GM23248 (cell line): ENCODE results near the gene ABHD1. TPM values are rescaled to one million over a fixed set of nuclear protein-coding genes. Genes with fewer than 3 reads are reported as not detected.
"Not testable (repeated sequence)": the region's sequence is repeated elsewhere in the genome, so short reads cannot be mapped to it uniquely, and the experiment has no call there.

Experiments
- DNase-seq: peaks from one replicate; pipeline ENCODE4 v3.0.0-alpha.2; 2015
- H2AFZ ChIP-seq: fragments of 200-600 bp; sonication (generic); 2 replicates; pipeline ENCODE4 v1.6.1; 2016; ENCODE audit warnings: antibody characterized with exemption
- H3F3A ChIP-seq: fragments of 200-600 bp; sonication (generic); 2 replicates; pipeline ENCODE4 v1.6.1; 2016; ENCODE audit warnings: mild to moderate bottlenecking, antibody characterized with exemption, mixed run types; ENCODE audit not compliant: insufficient read depth
- H3K27ac ChIP-seq: fragments of 200-600 bp; sonication (generic); 2 replicates; pipeline ENCODE4 v1.5.1; 2016; ENCODE audit warnings: mild to moderate bottlenecking
- H3K27me3 ChIP-seq: fragments of 200-600 bp; sonication (generic); replicated peaks from 2 replicates; pipeline ENCODE4 v1.6.1; 2016; ENCODE audit warnings: mild to moderate bottlenecking; ENCODE audit not compliant: insufficient read depth
- H3K36me3 ChIP-seq: fragments of 200-600 bp; sonication (generic); 2 replicates; pipeline ENCODE4 v1.6.1; 2016; ENCODE audit warnings: low read depth, mild to moderate bottlenecking
- H3K4me1 ChIP-seq: fragments of 200-600 bp; sonication (generic); 2 replicates; pipeline ENCODE4 v1.6.1; 2016; ENCODE audit warnings: mild to moderate bottlenecking; ENCODE audit not compliant: insufficient read depth
- H3K4me2 ChIP-seq: fragments of 200-600 bp; sonication (generic); one replicate; pipeline ENCODE4 v1.6.1; 2016; ENCODE audit warnings: mild to moderate bottlenecking; ENCODE audit not compliant: unreplicated experiment
- H3K4me3 ChIP-seq: fragments of 200-600 bp; sonication (generic); 2 replicates; pipeline ENCODE4 v1.5.1; 2016; ENCODE audit warnings: mild to moderate bottlenecking
- H3K79me2 ChIP-seq: fragments of 200-600 bp; sonication (generic); 2 replicates; pipeline ENCODE4 v1.6.1; 2016; ENCODE audit warnings: mild to moderate bottlenecking; ENCODE audit not compliant: insufficient read depth
- H3K9ac ChIP-seq: fragments of 200-600 bp; sonication (generic); 2 replicates; pipeline ENCODE4 v1.6.1; 2016; ENCODE audit warnings: mild to moderate bottlenecking
- H3K9me2 ChIP-seq: fragments of 200-600 bp; sonication (generic); 2 replicates; pipeline ENCODE4 v1.6.1; 2016; ENCODE audit warnings: mixed run types, mild to moderate bottlenecking, moderate library complexity; ENCODE audit not compliant: insufficient read depth
- H3K9me3 ChIP-seq: fragments of 200-600 bp; sonication (generic); one replicate; pipeline ENCODE4 v1.6.1; 2017; ENCODE audit warnings: low read depth
- H4K20me1 ChIP-seq: fragments of 200-600 bp; sonication (generic); 2 replicates; pipeline ENCODE4 v1.6.0; 2016; ENCODE audit not compliant: insufficient read depth
- EZH2 ChIP-seq: fragments of 200-600 bp; sonication (generic); IDR thresholded peaks from 2 replicates; pipeline ENCODE4 v1.6.1; 2018; ENCODE audit warnings: antibody characterized with exemption, mild to moderate bottlenecking; ENCODE audit not compliant: insufficient read depth, poor library complexity, severe bottlenecking
- EZH2phosphoT487 ChIP-seq: fragments of 200-600 bp; sonication (generic); IDR thresholded peaks from 2 replicates; pipeline ENCODE4 v1.6.1; 2018; ENCODE audit warnings: antibody characterized with exemption, moderate library complexity, mild to moderate bottlenecking, low read depth; ENCODE audit not compliant: insufficient read depth
- WGBS, 2 experiments: methylation state at CpG; one replicate each; pipeline ENCODE4 v1.1.6; 2015 to 2017; ENCODE audit warnings: low lambda C conversion rate in 2 of 2, low coverage in 1 of 2; ENCODE audit errors: missing lambda C conversion rate in 2 of 2; 5-methylcytosine and 5-hydroxymethylcytosine counted together
- in situ Hi-C: fragments of 300-500 bp; cut with MboI; formaldehyde crosslinking; loops from 2 replicates; pipeline ENCODE4 v1.15.0; 2020
- polyA plus RNA-seq: library from polyadenylated mRNA; unstranded; fragments of >200 nt; fragmentation: Nextera tagmentation; extraction: Ambion mirVana; gene quantifications from 2 replicates; pipeline ENCODE4 v1.2.1, GENCODE V29; 2016
- total RNA-seq: library from RNA; depleted of rRNA; stranded (reverse); fragments of >200 nt; shearing (Covaris generic); gene quantifications from 2 replicates; pipeline ENCODE4 v1.2.3, GENCODE V29; 2014; rRNA removed

ABHD1 gene
- total RNA-seq = not detected in 2 replicates
- polyA plus RNA-seq = not detected in 2 replicates

- no peak for TF ChIP-seq EZH2
- TF ChIP-seq EZH2phosphoT487 = no peak
- peak within 1 kb of the TSS; percentile 71 for H3K4me3 ChIP-seq
- peaks cover 17% of the 10 kb centered on the region for H3K27me3 ChIP-seq
- WGBS, 2 experiments = 9% methylated on average over 26 to 42 of the region's 47 CpGs
- H3K27ac ChIP-seq = no peak within 1 kb of the TSS
- no peaks in the 10 kb centered on the region for H3K9me2 ChIP-seq
- H3K36me3 ChIP-seq = no peaks in the 10 kb centered on the region
- 0 out of 2 replicates have a peak within 1 kb of the TSS, but pooled peaks have one; percentile 23 for H3K9ac ChIP-seq
- in situ Hi-C loops = no loop called here
- H3F3A ChIP-seq = no peaks in the 10 kb centered on the region
- DNase-seq = peak; percentile 54
- H3K79me2 ChIP-seq = no peaks in the 10 kb centered on the region
- H3K9me3 ChIP-seq = no peaks in the 10 kb centered on the region
- H2AFZ ChIP-seq = peak within 1 kb of the TSS; percentile 84
- H3K4me2 ChIP-seq = peak within 1 kb of the TSS; percentile 67
- no peaks in the 10 kb centered on the region for H3K4me1 ChIP-seq
- no peaks in the 10 kb centered on the region for H4K20me1 ChIP-seq
These were observed at the start of gene ABHD1 for GRCh38 chr2:27123302-27124150. Gene ABHD1 (plus strand): TSS chr2:27123815. CDS start chr2:27123949, 134 bp downstream.

- no peak overlapping the region for H3K4me2 ChIP-seq
- no peaks in the 10 kb centered on the region for H4K20me1 ChIP-seq
- H3K4me1 ChIP-seq = peaks cover 7% of the 10 kb centered on the region
- in situ Hi-C loops = no loop called here
- H3K79me2 ChIP-seq = peaks cover 30% of the 10 kb centered on the region
- no peaks in the 10 kb centered on the region for H3F3A ChIP-seq
- DNase-seq = no peak
- H3K4me3 ChIP-seq = no peak overlapping the region
- no peak overlapping the region for H3K9ac ChIP-seq
- peaks cover 4% of the 10 kb centered on the region; the same call in 1 of the 2 replicates for H3K36me3 ChIP-seq
- 81 to 88% methylated on average over 4 of the region's 4 CpGs for WGBS, 2 experiments
- H3K27me3 ChIP-seq = no peaks in the 10 kb centered on the region
- TF ChIP-seq EZH2 (no peak), EZH2phosphoT487 (no peak)
- H2AFZ ChIP-seq = no peak overlapping the region
- H3K27ac ChIP-seq = no peak overlapping the region
- no peaks in the 10 kb centered on the region for H3K9me3 ChIP-seq
- H3K9me2 ChIP-seq = no peaks in the 10 kb centered on the region
These were observed 48.7 kb upstream of the ABHD1 start for GRCh38 chr2:27074738-27075565.

GRCh38 chr2:27075566-27075871 is 48.1 kb upstream of the ABHD1 start:
- H2AFZ ChIP-seq, H4K20me1 ChIP-seq, H3K4me2 ChIP-seq, in situ Hi-C loops, H3K36me3 ChIP-seq, DNase-seq, H3K4me1 ChIP-seq, H3K27ac ChIP-seq, H3K9me2 ChIP-seq, H3K9me3 ChIP-seq, H3K27me3 ChIP-seq, H3K4me3 ChIP-seq, H3F3A ChIP-seq, H3K9ac ChIP-seq: not testable (repeated sequence)
- peaks cover 30% of the 10 kb centered on the region for H3K79me2 ChIP-seq
- WGBS, 2 experiments = 91 to 94% methylated on average over 6 of the region's 6 CpGs

GRCh38 chr2:27076323-27076722 is 47.3 kb upstream of the ABHD1 start:
- no peaks in the 10 kb centered on the region for H3K9me2 ChIP-seq
- H3K27ac ChIP-seq = no peak overlapping the region
- no peak overlapping the region for H3K4me2 ChIP-seq
- 72 to 77% methylated on average over 4 of the region's 4 CpGs for WGBS, 2 experiments
- H3K4me3 ChIP-seq = no peak overlapping the region
- H3K27me3 ChIP-seq = no peaks in the 10 kb centered on the region
- H3K4me1 ChIP-seq = peaks cover 12% of the 10 kb centered on the region
- H3K36me3 ChIP-seq = no peaks in the 10 kb centered on the region
- no peak overlapping the region for H3K9ac ChIP-seq
- no peaks in the 10 kb centered on the region for H3K9me3 ChIP-seq
- in situ Hi-C loops = no loop called here
- H3F3A ChIP-seq = no peaks in the 10 kb centered on the region
- peaks cover 26% of the 10 kb centered on the region for H3K79me2 ChIP-seq
- TF ChIP-seq EZH2phosphoT487 = no peak
- no peak for TF ChIP-seq EZH2
- no peak overlapping the region; the same call in 1 of the 2 replicates for H2AFZ ChIP-seq
- DNase-seq = no peak
- H4K20me1 ChIP-seq = no peaks in the 10 kb centered on the region
